B cell (primary cell): ENCODE data around the gene DNMBP. TPM values are rescaled to one million over a fixed set of nuclear protein-coding genes. Genes with fewer than 3 reads are reported as not detected.

Source experiments
- ATAC-seq: fragments of 200-7000 bp; cut with Tn5 transposase; one replicate; pipeline ENCODE4 v1.10.0; 2021; ENCODE audit warnings: low read depth, mild to moderate bottlenecking, moderate number of reproducible peaks, moderate library complexity
- CTCF ChIA-PET: fragments of 350-600 bp; sonication (Branson Sonifier 250); formaldehyde crosslinking; loops from one replicate; lab custom pipeline; 2021; ENCODE audit warnings: antibody characterized with exemption, inconsistent platforms; lab: Charles Lee
- POLR2A ChIA-PET: fragments of 350-600 bp; sonication (Branson Sonifier 250); formaldehyde crosslinking; loops from one replicate; lab custom pipeline; 2021; ENCODE audit warnings: antibody characterized with exemption; lab: Charles Lee
- DNase-seq: peaks from one replicate; pipeline ENCODE4 v3.0.0; 2013
- H2AFZ ChIP-seq: 2 replicates; pipeline ENCODE4 v1.6.1; 2012; ENCODE audit warnings: mild to moderate bottlenecking, low read depth, low read length; ENCODE audit not compliant: insufficient read depth, poor library complexity, severe bottlenecking
- H3K27ac ChIP-seq, 2 donors: 1 replicate in 1 of 2; 2 replicates in 1 of 2; pipeline ENCODE4 v1.5.1; 2012 to 2013; ENCODE audit warnings: low read length in 2 of 2, mild to moderate bottlenecking in 2 of 2, moderate library complexity in 1 of 2
- H3K27me3 ChIP-seq, 4 experiments: fragments of 200-600 bp in 1 of 4; sonication (generic) in 1 of 4; replicated peaks in 1 of 4; 1 replicate in 2 of 4; 2 replicates in 2 of 4; pipeline versions ENCODE4 v1.6.1 to v1.7.0; 2013 to 2016; ENCODE audit warnings: low read length in 3 of 4, mild to moderate bottlenecking in 2 of 4, mixed read lengths in 1 of 4, moderate library complexity in 1 of 4; ENCODE audit not compliant: insufficient read depth in 4 of 4, control insufficient read depth in 3 of 4; ENCODE audit errors: control extremely low read depth in 1 of 4
- H3K36me3 ChIP-seq, 2 experiments: replicated peaks in 1 of 2; 1 replicate in 1 of 2; 2 replicates in 1 of 2; pipeline versions ENCODE4 v1.6.1 to v1.7.1; 2013; ENCODE audit warnings: low read length in 1 of 2; ENCODE audit not compliant: insufficient read depth in 2 of 2, control insufficient read depth in 1 of 2; ENCODE audit errors: control extremely low read depth in 1 of 2, extremely low read depth in 1 of 2
- H3K4me1 ChIP-seq, 2 donors: fragments of 200-600 bp in 1 of 2; sonication (generic) in 1 of 2; 1 replicate in 1 of 2; 2 replicates in 1 of 2; pipeline versions ENCODE4 v1.5.1 to v1.6.1; 2013 to 2017; ENCODE audit warnings: low read length in 2 of 2; ENCODE audit not compliant: control insufficient read depth in 2 of 2, insufficient read depth in 2 of 2
- H3K4me2 ChIP-seq: replicated peaks from 2 replicates; pipeline ENCODE3; 2012; ENCODE audit warnings: mild to moderate bottlenecking, low read depth, low read length; ENCODE audit not compliant: poor library complexity, severe bottlenecking
- H3K4me3 ChIP-seq, 5 experiments: fragments of 200-600 bp in 1 of 5; sonication (generic) in 1 of 5; 1 replicate in 3 of 5; 2 replicates in 2 of 5; pipeline versions ENCODE4 v1.5.1 to v1.7.0; 2011 to 2016; ENCODE audit warnings: low read length in 4 of 5, mild to moderate bottlenecking in 4 of 5, low read depth in 2 of 5, control low read depth in 1 of 5, moderate library complexity in 1 of 5; ENCODE audit not compliant: insufficient read depth in 1 of 5; ENCODE audit errors: control extremely low read depth in 1 of 5, extremely low read depth in 1 of 5
- H3K79me2 ChIP-seq: fragments of 200-600 bp; sonication (generic); one replicate; pipeline ENCODE4 v1.6.0; 2016; ENCODE audit warnings: low read length; ENCODE audit not compliant: control insufficient read depth, insufficient read depth
- H3K9ac ChIP-seq: fragments of 200-600 bp; sonication (generic); 2 replicates; pipeline ENCODE4 v1.6.1; 2017; ENCODE audit warnings: mild to moderate bottlenecking, low read length, moderate library complexity
- H3K9me3 ChIP-seq, 3 donors: one replicate each; pipeline versions ENCODE4 v1.6.1 to v1.7.1; 2013; ENCODE audit warnings: low read length in 2 of 3; ENCODE audit not compliant: control insufficient read depth in 2 of 3, insufficient read depth in 1 of 3; ENCODE audit errors: control extremely low read depth in 1 of 3
- H4K20me1 ChIP-seq: 2 replicates; pipeline ENCODE4 v1.6.0; 2012; ENCODE audit warnings: mild to moderate bottlenecking, low read length; ENCODE audit not compliant: insufficient read depth, control insufficient read depth, poor library complexity, severe bottlenecking
- H3K27ac Mint-ChIP-seq: one replicate; pipeline ENCODE4 v1.8.0; 2021; ENCODE audit warnings: mixed read lengths
- H3K27me3 Mint-ChIP-seq: one replicate; pipeline ENCODE4 v1.8.0; 2021; ENCODE audit warnings: mixed read lengths
- H3K4me1 Mint-ChIP-seq: one replicate; pipeline ENCODE4 v1.8.0; 2021; ENCODE audit warnings: mixed read lengths
- H3K4me3 Mint-ChIP-seq: one replicate; pipeline ENCODE4 v1.8.0; 2021; ENCODE audit warnings: mixed read lengths
- H3K9me3 Mint-ChIP-seq: one replicate; pipeline ENCODE4 v1.8.0; 2022; ENCODE audit warnings: mixed read lengths; ENCODE audit not compliant: insufficient read depth
- CTCF ChIP-seq: fragments of 200-600 bp; IDR thresholded peaks from one replicate; pipeline ENCODE4 v1.8.0; 2022; ENCODE audit warnings: antibody characterized with exemption, mild to moderate bottlenecking
- EZH2 ChIP-seq: IDR thresholded peaks from 2 replicates; pipeline ENCODE4 v1.6.1; 2012; ENCODE audit warnings: borderline replicate concordance, low read depth, mild to moderate bottlenecking, moderate library complexity, low read length; ENCODE audit not compliant: insufficient read depth, poor library complexity, severe bottlenecking
- WGBS: methylation state at CpG from one replicate; pipeline ENCODE4 v1.1.5; 2013; ENCODE audit warnings: missing lambda C conversion rate; ENCODE audit not compliant: insufficient coverage; 5-methylcytosine and 5-hydroxymethylcytosine counted together
- intact Hi-C: fragments of 100-400 bp; cut with micrococcal nuclease; formaldehyde crosslinking; loops from one replicate; pipeline ENCODE4 v1.10.0; 2022
- polyA plus RNA-seq: library from polyadenylated mRNA; depleted of rRNA; stranded (reverse); fragments of >200 nt; gene quantifications from 2 replicates; pipeline ENCODE4 v1.2.3, GENCODE V29; 2012
- total RNA-seq, 2 donors: library from RNA; stranded (reverse); fragments of 120-200 nt in 1 of 2; gene quantifications; 1 replicate in 1 of 2; 2 replicates in 1 of 2; pipeline versions ENCODE4 v1.2.3 to v1.2.4, GENCODE V29; 2013 to 2022

DNMBP gene
- total and polyA plus RNA-seq, 2 donors (not counting 1 experiment from before 2014, with no cell fraction given) = 12.8 to 22.6 TPM

GRCh38 chr10:99883523-99883922 is 126.2 kb downstream of the DNMBP start:
- H3K9me3 ChIP-seq = no peaks in the 10 kb centered on the region
- H2AFZ ChIP-seq = no peak overlapping the region
- CTCF ChIA-PET = interaction anchor here (0.7 to 1.3 kb wide), 3 partner anchors 12 to 54 kb away, joined by 3 to 5 read pairs (median 3); no protein-coding TSS in a partner anchor
- H3K36me3 ChIP-seq = peaks cover 0 to 70% of the 10 kb centered on the region in 2 experiments
- DNase-seq (no peak), ATAC-seq (no peak)
- no peaks in the 10 kb centered on the region for H3K79me2 ChIP-seq
- WGBS = no CpG with 5 or more reads among the region's 2 CpGs
- POLR2A ChIA-PET = no interaction called here
- Mint-ChIP-seq H3K27me3 (no peaks in the 10 kb centered on the region), H3K4me3 (no peak overlapping the region), H3K4me1 (no peaks in the 10 kb centered on the region), H3K27ac (no peak overlapping the region), H3K9me3 (no peaks in the 10 kb centered on the region)
- H3K4me1 ChIP-seq = no peaks in the 10 kb centered on the region
- no peak overlapping the region for H3K4me3 ChIP-seq
- TF ChIP-seq EZH2 (no peak), CTCF (no peak)
- H3K27ac ChIP-seq = no peak overlapping the region
- H3K27me3 ChIP-seq = no peaks in the 10 kb centered on the region
- H3K4me2 ChIP-seq = no peak overlapping the region
- intact Hi-C loops = no loop called here
- no peaks in the 10 kb centered on the region for H4K20me1 ChIP-seq
- no peak overlapping the region for H3K9ac ChIP-seq

GRCh38 chr10:99881371-99881770 is 128.4 kb downstream of the DNMBP start:
- Mint-ChIP-seq H3K9me3 (no peaks in the 10 kb centered on the region), H3K27me3 (no peaks in the 10 kb centered on the region), H3K4me3 (no peak overlapping the region), H3K27ac (no peak overlapping the region), H3K4me1 (no peaks in the 10 kb centered on the region)
- Histone ChIP-seq H4K20me1 (no peaks in the 10 kb centered on the region), H3K79me2 (no peaks in the 10 kb centered on the region), H3K9me3 (no peaks in the 10 kb centered on the region), H3K9ac (no peak overlapping the region), H3K27ac (no peak overlapping the region), H3K27me3 (no peaks in the 10 kb centered on the region), H2AFZ (no peak overlapping the region), H3K4me2 (no peak overlapping the region), H3K4me1 (no peaks in the 10 kb centered on the region), H3K36me3 (peaks cover 0 to 81% of the 10 kb centered on the region in 2 experiments), H3K4me3 (no peak overlapping the region)
- DNase-seq (no peak), ATAC-seq (no peak)
- TF ChIP-seq CTCF (no peak), EZH2 (no peak)
- WGBS = 89% methylated on average over 4 of the region's 5 CpGs
- CTCF ChIA-PET = interaction anchor here (1.7 kb wide), 1 partner anchor 165 kb away, joined by 6 read pairs; no protein-coding TSS in a partner anchor
- intact Hi-C loops = no loop called here
- POLR2A ChIA-PET = no interaction called here
